SK-N-MC (cell line): ENCODE measurements around the gene OSM.

Experiments
- EZH2 ChIP-seq: fragments of 200-600 bp; sonication (generic); IDR thresholded peaks from one replicate; pipeline ENCODE4 v1.6.1; 2017; ENCODE audit warnings: antibody characterized with exemption
- POLR2AphosphoS5 ChIP-seq: IDR thresholded peaks from 2 replicates; pipeline ENCODE4 v1.6.1; 2012; ENCODE audit warnings: mild to moderate bottlenecking, low read depth, low read length, borderline replicate concordance

DNA sequence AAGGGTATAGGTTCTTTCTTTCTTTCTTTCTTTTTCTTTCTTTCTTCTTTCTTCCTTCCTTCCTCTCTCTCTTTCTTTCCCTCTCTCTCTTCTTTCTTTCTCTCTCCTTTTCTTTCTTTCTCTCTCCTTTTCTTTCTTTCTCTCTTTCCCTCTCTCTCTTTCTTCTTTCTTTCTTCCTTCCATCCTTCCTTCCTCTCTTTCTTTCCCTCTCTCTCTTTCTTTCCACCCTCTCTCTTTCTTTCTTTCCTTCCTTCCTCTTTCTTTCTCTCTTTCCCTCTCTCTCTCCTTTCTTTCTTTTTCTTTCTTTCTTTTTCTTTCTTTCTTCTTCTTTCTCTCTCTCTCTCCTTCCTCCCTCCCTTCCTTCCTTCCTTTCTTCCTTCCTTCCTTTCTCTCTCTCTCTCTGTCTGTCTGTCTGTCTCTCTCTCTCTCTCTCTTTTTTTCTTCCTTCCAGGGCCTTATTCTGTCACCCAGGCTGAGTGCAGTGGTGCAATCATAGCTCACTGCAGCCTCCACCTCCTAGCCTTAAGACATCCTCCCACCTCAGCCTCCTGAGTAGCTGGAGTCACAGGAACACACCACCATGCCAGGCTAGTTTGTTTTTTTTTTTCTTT lies 46.9 kb downstream of the OSM start:
- TF ChIP-seq EZH2, result no peak
- no peak for TF ChIP-seq POLR2AphosphoS5
